HepG2 (cell line): ENCODE results near the gene ADGRL1. TPM values are rescaled to one million over a fixed set of nuclear protein-coding genes. Genes with fewer than 3 reads are reported as not detected.

Experiments
- ATAC-seq: fragments of 200-7000 bp; cut with Tn5 transposase; 3 replicates; pipeline ENCODE4 v1.9.1; 2020; ENCODE audit warnings: mild to moderate bottlenecking, moderate library complexity
- BruUV-seq: library from RNA; stranded (reverse); fragments of 400-500 nt; replicated peaks from 2 replicates; lab custom pipeline; 2021; lab: Mats Ljungman, UMichigan
- CTCF ChIA-PET: fragments of 300-600 bp; formaldehyde crosslinking; extraction: SDS; loops from one replicate; lab custom pipeline; 2021; ENCODE audit warnings: low total read pairs, inconsistent platforms, low intra/inter-chr PET ratio; lab: Yijun Ruan, JAX
- POLR2A ChIA-PET: fragments of 350-600 bp; sonication (Branson Sonifier 250); formaldehyde crosslinking; loops from one replicate; lab custom pipeline; 2020; ENCODE audit warnings: antibody characterized with exemption, inconsistent platforms; lab: Yijun Ruan, JAX
- DNase-seq: peaks from one replicate; pipeline ENCODE4 v3.0.0-alpha.2; 2015; ENCODE audit warnings: low spot score
- FAIRE-seq: peaks from 3 replicates; lab custom pipeline; 2011; peaks lifted over from hg19 to GRCh38; lab: Jason Lieb, UNC
- H2AFZ ChIP-seq: one replicate; pipeline ENCODE4 v1.6.1; 2011; ENCODE audit warnings: low read length, inconsistent platforms
- H3K27ac ChIP-seq: fragments of 300-600 bp; 3 replicates; pipeline ENCODE4 v1.8.0; 2011; ENCODE audit warnings: mixed run types, mild to moderate bottlenecking, mixed read lengths, low read length, inconsistent platforms; ENCODE audit not compliant: insufficient read depth; ENCODE audit errors: extremely low read length
- H3K27me3 ChIP-seq, 2 experiments: fragments of 200-600 bp in 1 of 2; 2 replicates in 1 of 2; 3 replicates in 1 of 2; pipeline versions ENCODE4 v1.6.0 to v1.8.0; 2011; ENCODE audit warnings: low read length in 2 of 2, mild to moderate bottlenecking in 2 of 2, moderate library complexity in 2 of 2, inconsistent platforms in 1 of 2; ENCODE audit not compliant: insufficient read depth in 2 of 2, control insufficient read depth in 1 of 2
- H3K36me3 ChIP-seq, 2 experiments: fragments of 200-600 bp in 1 of 2; replicated peaks in 1 of 2; 2 replicates in 1 of 2; 3 replicates in 1 of 2; pipeline versions ENCODE4 v1.5.1 to v1.8.0; 2011; ENCODE audit warnings: low read length in 2 of 2, inconsistent platforms in 1 of 2; ENCODE audit not compliant: insufficient read depth in 2 of 2, control insufficient read depth in 1 of 2
- H3K4me1 ChIP-seq: 2 replicates; pipeline ENCODE4 v1.5.1; 2012; ENCODE audit warnings: low read length, inconsistent platforms; ENCODE audit not compliant: insufficient read depth
- H3K4me2 ChIP-seq: 2 replicates; pipeline ENCODE4 v1.6.0; 2011; ENCODE audit warnings: low read depth, low read length, inconsistent platforms
- H3K4me3 ChIP-seq, 3 experiments: fragments of 200-600 bp in 1 of 3; sonication (generic), shearing (Covaris generic) in 1 of 3; replicated peaks in 1 of 3; 2 replicates each; pipeline ENCODE4 v1.5.1; 2011 to 2016; ENCODE audit warnings: low read length in 3 of 3, inconsistent platforms in 2 of 3, low read depth in 2 of 3, mild to moderate bottlenecking in 2 of 3, control low read depth in 1 of 3, mixed read lengths in 1 of 3; ENCODE audit not compliant: insufficient read depth in 1 of 3
- H3K79me2 ChIP-seq: one replicate; pipeline ENCODE4 v1.6.1; 2011; ENCODE audit warnings: low read length, inconsistent platforms; ENCODE audit not compliant: insufficient read depth
- H3K9ac ChIP-seq: 2 replicates; pipeline ENCODE4 v1.6.0; 2011; ENCODE audit warnings: mild to moderate bottlenecking, low read depth, low read length, inconsistent platforms; ENCODE audit not compliant: insufficient read depth
- H3K9me3 ChIP-seq: 2 replicates; pipeline ENCODE4 v1.5.1; 2012; ENCODE audit warnings: mild to moderate bottlenecking, low read length
- H4K20me1 ChIP-seq: 2 replicates; pipeline ENCODE4 v1.6.0; 2011; ENCODE audit warnings: inconsistent platforms, mild to moderate bottlenecking, low read length, moderate library complexity; ENCODE audit not compliant: insufficient read depth
- BCL6 ChIP-seq: IDR thresholded peaks from 2 replicates; pipeline ENCODE4 v1.6.1; 2016; ENCODE audit warnings: missing genetic modification reagents, missing compliant biosample characterization
- CCDC6 ChIP-seq: sonication (generic); formaldehyde crosslinking; IDR thresholded peaks from 2 replicates; pipeline ENCODE4 v1.8.1; 2022; ENCODE audit warnings: mild to moderate bottlenecking, missing genetic modification reagents, moderate library complexity
- CENPT ChIP-seq: sonication (generic); formaldehyde crosslinking; IDR thresholded peaks from 2 replicates; pipeline ENCODE4 v1.8.0; 2022; ENCODE audit warnings: low read depth, mild to moderate bottlenecking, moderate library complexity, missing genetic modification reagents
- GATAD2A ChIP-seq: IDR thresholded peaks from 2 replicates; pipeline ENCODE4 v1.6.1; 2016
- HOXA9 ChIP-seq: sonication (generic); formaldehyde crosslinking; IDR thresholded peaks from 2 replicates; pipeline ENCODE4 v1.8.1; 2022; ENCODE audit warnings: missing genetic modification reagents, mild to moderate bottlenecking, moderate library complexity, borderline replicate concordance
- MBD4 ChIP-seq: IDR thresholded peaks from 2 replicates; pipeline ENCODE4 v1.6.1; 2012; ENCODE audit warnings: low read length, inconsistent platforms, borderline replicate concordance
- MLX ChIP-seq: IDR thresholded peaks from 2 replicates; pipeline ENCODE4 v1.6.1; 2016
- NFYB ChIP-seq: sonication (generic); formaldehyde crosslinking; IDR thresholded peaks from 2 replicates; pipeline ENCODE4 v1.4.0; 2020; ENCODE audit warnings: missing genetic modification reagents
- NR1H2 ChIP-seq: sonication (generic); formaldehyde crosslinking; IDR thresholded peaks from 2 replicates; pipeline ENCODE4 v1.8.1; 2022; ENCODE audit warnings: low read depth, missing genetic modification reagents, borderline replicate concordance
- ONECUT2 ChIP-seq: sonication (generic); formaldehyde crosslinking; IDR thresholded peaks from 2 replicates; pipeline ENCODE4 v1.4.0; 2020; ENCODE audit warnings: missing genetic modification reagents
- POLR2A ChIP-seq, 2 experiments: IDR thresholded peaks; 2 replicates each; pipeline ENCODE4 v1.6.1; 2011; ENCODE audit warnings: low read depth in 2 of 2, low read length in 2 of 2, mild to moderate bottlenecking in 1 of 2, moderate library complexity in 1 of 2; ENCODE audit not compliant: insufficient read depth in 1 of 2
- RFX3 ChIP-seq: IDR thresholded peaks from 2 replicates; pipeline ENCODE4 v1.6.1; 2016; ENCODE audit warnings: missing biosample characterization, missing genetic modification reagents
- RXRA ChIP-seq: sonication (generic); formaldehyde crosslinking; IDR thresholded peaks from 2 replicates; pipeline ENCODE4 v1.5.1; 2020; ENCODE audit warnings: missing genetic modification reagents
- SNRNP70 ChIP-seq: fragments of 200-400 bp; formaldehyde crosslinking; IDR thresholded peaks from 2 replicates; pipeline ENCODE4 v1.6.1; 2017; ENCODE audit warnings: mild to moderate bottlenecking, low read depth, low read length, moderate library complexity
- YEATS2 ChIP-seq: sonication (generic); formaldehyde crosslinking; IDR thresholded peaks from 2 replicates; pipeline ENCODE4 v1.4.0; 2020; ENCODE audit warnings: missing genetic modification reagents, borderline replicate concordance
- ZNF12 ChIP-seq: sonication (generic); formaldehyde crosslinking; IDR thresholded peaks from 2 replicates; pipeline ENCODE4 v1.5.0; 2020; ENCODE audit warnings: missing genetic modification reagents
- ZNF607 ChIP-seq: sonication (generic); formaldehyde crosslinking; IDR thresholded peaks from 2 replicates; pipeline ENCODE4 v1.5.1; 2020; ENCODE audit warnings: missing genetic modification reagents, mild to moderate bottlenecking, borderline replicate concordance
- ZSCAN12 ChIP-seq: sonication (generic); formaldehyde crosslinking; IDR thresholded peaks from 2 replicates; pipeline ENCODE4 v1.9.0; 2021; ENCODE audit warnings: mild to moderate bottlenecking, missing genetic modification reagents
- WGBS: methylation state at CpG from one replicate; pipeline ENCODE4 v1.1.6; 2017; ENCODE audit warnings: low lambda C conversion rate; 5-methylcytosine and 5-hydroxymethylcytosine counted together
- in situ Hi-C: cut with HindIII; loops from 2 replicates; pipeline ENCODE4 v1.10.0; 2017; ENCODE audit warnings: low pct_unique_long_range_greater_than_20kb; ENCODE audit not compliant: extremely low pct_ligation_motif_present
- intact Hi-C: fragments of 100-400 bp; cut with micrococcal nuclease; formaldehyde crosslinking; loops from one replicate; pipeline ENCODE4 v1.10.0; 2022; ENCODE audit not compliant: unreplicated experiment
- polyA plus RNA-seq, 8 experiments: library from polyadenylated mRNA; depleted of rRNA in 3 of 8; stranded (reverse) in 7 of 8; unstranded in 1 of 8; fragments of >200 nt; fragmentation: Illumina TruSeq in 4 of 8; extraction: Trizol in 4 of 8; gene quantifications; 2 replicates each; pipeline versions ENCODE4 v1.2.1 to v1.2.3, GENCODE V29; 2011 to 2016; ENCODE audit warnings: low read depth in 4 of 8, missing spikeins in 1 of 8, mixed read lengths in 1 of 8; ENCODE audit not compliant: insufficient read depth in 1 of 8
- total RNA-seq, 5 experiments: library from RNA; depleted of rRNA; stranded (reverse); fragments of >200 nt; fragmentation: Illumina TruSeq; extraction: Trizol; gene quantifications; 2 replicates each; pipeline ENCODE4 v1.2.3, GENCODE V29; 2016; ENCODE audit warnings: low read depth in 1 of 5
- TF ChIP-seq, protein P1 (sequence below): IDR thresholded peaks from 2 replicates; pipeline ENCODE4 v1.6.1; 2016; ENCODE audit warnings: control low read depth

Gene ADGRL1
- total and polyA plus RNA-seq, 2 of the 13 experiments (the other 11 are each of a cell fraction or from before 2014, with no cell fraction given), result 0.49 to 1.7 TPM

DNA sequence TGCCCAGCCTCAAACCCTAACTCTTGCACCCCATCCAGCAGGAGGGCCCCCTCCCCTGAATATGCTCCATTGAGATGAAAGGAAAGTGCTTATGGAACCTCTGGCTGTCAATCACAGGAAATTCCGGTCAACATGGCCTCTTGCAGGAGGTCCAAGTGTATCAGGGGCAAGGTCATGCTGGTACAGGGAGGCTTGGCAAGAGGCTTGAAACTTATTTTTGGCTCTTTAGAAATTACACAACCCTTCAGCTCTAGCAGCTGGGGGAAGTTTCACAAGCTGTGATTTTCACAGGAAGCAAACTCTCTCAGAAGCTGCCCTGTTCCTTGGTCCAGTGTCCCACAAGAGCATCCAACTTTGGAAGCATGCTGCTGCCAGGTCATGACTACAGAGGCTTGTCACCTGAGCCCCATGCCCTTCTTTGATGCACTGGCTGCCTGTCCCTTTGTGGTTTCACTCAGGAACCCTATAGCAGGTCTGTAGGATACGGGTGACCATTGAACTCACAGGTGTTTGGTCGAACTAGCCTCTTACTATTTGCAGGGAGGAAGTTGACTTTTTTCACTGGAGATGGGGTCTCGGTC lies 78.0 kb downstream of the ADGRL1 start:
- peaks cover 0 to under 1% of the 10 kb centered on the region in 2 experiments; a peak in 1 of 5 replicates for H3K36me3 ChIP-seq
- POLR2A ChIA-PET, result interaction anchor here (1.0 to 2.4 kb wide), 2 partner anchors 9 kb away, joined by 3 to 5 read pairs; partner anchors contain the start of gene ASF1B
- FAIRE-seq, result no peak

GRCh38 chr19:14127176-14127575 lies 78.8 kb downstream of the ADGRL1 start:
- no peaks in the 10 kb centered on the region for H4K20me1 ChIP-seq
- no peaks in the 10 kb centered on the region for H3K79me2 ChIP-seq
- ATAC-seq (peak; percentile 64), FAIRE-seq (no peak), DNase-seq (no peak)
- no peaks in the 10 kb centered on the region for H3K27me3 ChIP-seq
- intact Hi-C loops, result no loop called here
- H3K9ac ChIP-seq, result no peak overlapping the region
- in situ Hi-C loops, result no loop called here
- no peak overlapping the region for H3K4me3 ChIP-seq
- peaks cover 24% of the 10 kb centered on the region for H3K4me1 ChIP-seq
- no peaks in the 10 kb centered on the region for H3K9me3 ChIP-seq
- WGBS, result 77% methylated on average over 7 of the region's 8 CpGs
- CTCF ChIA-PET, result no interaction called here
- no peak overlapping the region for H3K4me2 ChIP-seq
- H3K36me3 ChIP-seq, result peaks cover 0 to 4% of the 10 kb centered on the region in 2 experiments; a peak in 1 of 5 replicates
- no TSS peak for BruUV-seq
- POLR2A ChIA-PET, result interaction anchor here (2.4 kb wide), 1 partner anchor 10 kb away, joined by 5 read pairs; the partner anchor contains the start of gene ASF1B
- H2AFZ ChIP-seq, result no peak overlapping the region
- H3K27ac ChIP-seq, result no peak overlapping the region
- TF ChIP-seq ZNF607 (CRISPR knock-in tag) (no peak), RXRA (CRISPR knock-in tag) (peak; percentile 52; the same call in 1 of the 2 replicates), BCL6 (no peak), NR1H2 (no peak), RFX3 (no peak), ZSCAN12 (no peak), HOXA9 (CRISPR knock-in tag) (no peak), ONECUT2 (no peak), MLX (CRISPR knock-in tag) (peak; percentile 64; the same call in 1 of the 2 replicates), GATAD2A (0 out of 2 replicates have a peak, but pooled peaks have one; percentile 37), MBD4 (no peak), SNRNP70 (no peak)

More for the DNA sequence above, 78.0 kb downstream of the ADGRL1 start:
- in situ Hi-C loops, result no loop called here
- H3K79me2 ChIP-seq, result no peaks in the 10 kb centered on the region
- no peak for TF ChIP-seq CENPT (CRISPR knock-in tag)
- TF ChIP-seq NFYB (CRISPR knock-in tag), result no peak
- TF ChIP-seq, protein P1, sequence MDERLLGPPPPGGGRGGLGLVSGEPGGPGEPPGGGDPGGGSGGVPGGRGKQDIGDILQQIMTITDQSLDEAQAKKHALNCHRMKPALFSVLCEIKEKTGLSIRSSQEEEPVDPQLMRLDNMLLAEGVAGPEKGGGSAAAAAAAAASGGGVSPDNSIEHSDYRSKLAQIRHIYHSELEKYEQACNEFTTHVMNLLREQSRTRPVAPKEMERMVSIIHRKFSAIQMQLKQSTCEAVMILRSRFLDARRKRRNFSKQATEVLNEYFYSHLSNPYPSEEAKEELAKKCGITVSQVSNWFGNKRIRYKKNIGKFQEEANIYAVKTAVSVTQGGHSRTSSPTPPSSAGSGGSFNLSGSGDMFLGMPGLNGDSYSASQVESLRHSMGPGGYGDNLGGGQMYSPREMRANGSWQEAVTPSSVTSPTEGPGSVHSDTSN, result peak; percentile 78
- TF ChIP-seq YEATS2, result no peak
- TF ChIP-seq ZNF12 (CRISPR knock-in tag), result no peak
- TF ChIP-seq CCDC6, result no peak
- TF ChIP-seq POLR2A (IDR thresholded peaks at IDR 0.05; ENCODE audit: insufficient read depth in 1 of 2, low read depth in 2 of 2, low read length in 2 of 2), result 0 out of 4 replicates have a peak, but pooled peaks of 1 of the 2 experiments have one; percentile 34
- TF ChIP-seq, all 625 proteins: peak for 2
- no TSS peak for BruUV-seq
- no peaks in the 10 kb centered on the region for H3K9me3 ChIP-seq
- no peak overlapping the region for H2AFZ ChIP-seq
- no peaks in the 10 kb centered on the region for H4K20me1 ChIP-seq
- ATAC-seq, result no peak
- CTCF ChIA-PET, result no interaction called here
- no peak overlapping the region for H3K9ac ChIP-seq
- no peak for DNase-seq
- 55% methylated on average over 4 of the region's 4 CpGs for WGBS
- H3K4me2 ChIP-seq, result no peak overlapping the region
- peak overlapping the region; percentile 21 for H3K27ac ChIP-seq
- no peak overlapping the region for H3K4me3 ChIP-seq
- no peaks in the 10 kb centered on the region for H3K27me3 ChIP-seq
- intact Hi-C loops, result no loop called here
- H3K4me1 ChIP-seq, result peaks cover 24% of the 10 kb centered on the region
